HEK293T (cell line): ENCODE results near the gene POMGNT1.

Source experiments
- ARNT ChIP-seq: fragments of 450-650 bp; IDR thresholded peaks from 2 replicates; pipeline ENCODE4 v1.6.1; 2017; ENCODE audit warnings: mild to moderate bottlenecking
- ELF4 ChIP-seq: fragments of 450-650 bp; IDR thresholded peaks from 2 replicates; pipeline ENCODE4 v1.6.1; 2017; ENCODE audit warnings: antibody characterized with exemption
- FOXK2 ChIP-seq: fragments of 450-650 bp; IDR thresholded peaks from 2 replicates; pipeline ENCODE4 v1.6.1; 2016; ENCODE audit warnings: mild to moderate bottlenecking
- FOXM1 ChIP-seq: fragments of 450-650 bp; IDR thresholded peaks from 2 replicates; pipeline ENCODE4 v1.6.1; 2017; ENCODE audit warnings: mild to moderate bottlenecking, borderline replicate concordance
- L3MBTL2 ChIP-seq: fragments of 450-650 bp; conservative IDR thresholded peaks from 2 replicates; pipeline ENCODE4 v1.6.1; 2016; ENCODE audit warnings: mild to moderate bottlenecking
- NFRKB ChIP-seq: fragments of 450-650 bp; IDR thresholded peaks from 2 replicates; pipeline ENCODE4 v1.6.1; 2016; ENCODE audit warnings: mild to moderate bottlenecking, moderate library complexity
- PKNOX1 ChIP-seq: fragments of 450-650 bp; IDR thresholded peaks from 2 replicates; pipeline ENCODE4 v1.6.1; 2016
- SUZ12 ChIP-seq: fragments of 450-650 bp; IDR thresholded peaks from 2 replicates; pipeline ENCODE4 v1.6.1; 2016; ENCODE audit warnings: mild to moderate bottlenecking
- TARDBP ChIP-seq: fragments of 450-650 bp; IDR thresholded peaks from 2 replicates; pipeline ENCODE4 v1.6.1; 2016
- ZNF384 ChIP-seq: fragments of 450-650 bp; IDR thresholded peaks from 2 replicates; pipeline ENCODE4 v1.6.1; 2016

- TF ChIP-seq SUZ12: no peak
- TF ChIP-seq TARDBP: no peak
- TF ChIP-seq FOXK2: no peak
- TF ChIP-seq FOXM1: no peak
- TF ChIP-seq ARNT: no peak
- no peak for TF ChIP-seq NFRKB
- TF ChIP-seq L3MBTL2: no peak
- no peak for TF ChIP-seq ELF4
- no peak for TF ChIP-seq ZNF384
- TF ChIP-seq PKNOX1: no peak
Measured at GRCh38 chr1:46187106-46187869, 10.9 kb downstream of the POMGNT1 start.
